CD4-positive, alpha-beta T cell treated with Interleukin-10 for 1 hour (primary cell): Measurements from ENCODE around the gene HCFC1R1.

ENCODE experiments used
- DNase-seq: peaks from one replicate; pipeline ENCODE4 v3.0.0-alpha.2; 2020

The HCFC1R1 gene

GRCh38 chr16:3015865-3016521 lies 7.7 kb downstream of the HCFC1R1 start:
- DNase-seq: no peak

- DNase-seq: no peak
Observed at GRCh38 chr16:3014971-3015370, 8.8 kb downstream of the HCFC1R1 start.

GRCh38 chr16:3013998-3014690 lies 9.6 kb downstream of the HCFC1R1 start:
- no peak for DNase-seq

GRCh38 chr16:3013491-3013951 lies 10.2 kb downstream of the HCFC1R1 start:
- no peak for DNase-seq

- DNase-seq: no peak
Observed at GRCh38 chr16:3012828-3013420, 10.8 kb downstream of the HCFC1R1 start, which contains the start of gene CLDN9. TSS of gene CLDN9 (plus strand) at chr16:3012923. CDS start at chr16:3013363, 440 bp downstream.

- no peak for DNase-seq
Observed at GRCh38 chr16:3012246-3012645, 11.5 kb downstream of the HCFC1R1 start.

GRCh38 chr16:3010510-3010909 lies 13.2 kb downstream of the HCFC1R1 start:
- no peak for DNase-seq

- no peak for DNase-seq
Observed at GRCh38 chr16:3009568-3010390, 14.0 kb downstream of the HCFC1R1 start.

- no peak for DNase-seq
Observed at GRCh38 chr16:3008690-3009037, 15.1 kb downstream of the HCFC1R1 start.

GRCh38 chr16:3007957-3008689 lies 15.6 kb downstream of the HCFC1R1 start:
- peak; percentile 31 for DNase-seq

GRCh38 chr16:3007059-3007956 lies 16.4 kb downstream of the HCFC1R1 start:
- DNase-seq: no peak

GRCh38 chr16:3004781-3005284 lies 18.9 kb downstream of the HCFC1R1 start:
- no peak for DNase-seq

GRCh38 chr16:3004319-3004718 lies 19.4 kb downstream of the HCFC1R1 start:
- DNase-seq: no peak

GRCh38 chr16:3003582-3004270 lies 20.0 kb downstream of the HCFC1R1 start:
- DNase-seq: peak; percentile 99

GRCh38 chr16:3001316-3001715 lies 22.4 kb downstream of the HCFC1R1 start:
- no peak for DNase-seq

- DNase-seq: no peak
Observed at GRCh38 chr16:3000540-3000939, 23.2 kb downstream of the HCFC1R1 start.

- no peak for DNase-seq
Observed at GRCh38 chr16:2999929-3000328, 23.8 kb downstream of the HCFC1R1 start.

GRCh38 chr16:2996298-2996697 lies 27.4 kb downstream of the HCFC1R1 start:
- DNase-seq: no peak

- DNase-seq: no peak
Observed at GRCh38 chr16:2992383-2993081, 31.2 kb downstream of the HCFC1R1 start.
